Neural cell (in vitro differentiated cells): ENCODE results near the gene TMEM59.

Experiments used
- EP300 ChIP-seq: fragments of 450-650 bp; conservative IDR thresholded peaks from 2 replicates; pipeline ENCODE4 v1.6.1; 2014; ENCODE audit warnings: antibody characterized with exemption, mild to moderate bottlenecking, moderate library complexity; ENCODE audit not compliant: poor library complexity, severe bottlenecking
- EZH2 ChIP-seq: fragments of 200-600, 300-800 bp; shearing (Covaris generic), sonication (generic); IDR thresholded peaks from 2 replicates; pipeline ENCODE4 v1.6.1; 2014; ENCODE audit warnings: antibody characterized with exemption, low read length, borderline replicate concordance, mild to moderate bottlenecking; ENCODE audit not compliant: insufficient read depth, poor library complexity, severe bottlenecking
- MXI1 ChIP-seq: fragments of 450-650 bp; conservative IDR thresholded peaks from 2 replicates; pipeline ENCODE4 v1.6.1; 2014; ENCODE audit warnings: antibody characterized with exemption, mild to moderate bottlenecking; ENCODE audit not compliant: poor library complexity, severe bottlenecking
- POLR2AphosphoS5 ChIP-seq: IDR thresholded peaks from 2 replicates; pipeline ENCODE4 v1.6.1; 2012
- RAD21 ChIP-seq: fragments of 450-650 bp; conservative IDR thresholded peaks from 2 replicates; pipeline ENCODE4 v1.6.1; 2014; ENCODE audit warnings: antibody characterized with exemption, mild to moderate bottlenecking, moderate library complexity
- SMC3 ChIP-seq: fragments of 450-650 bp; conservative IDR thresholded peaks from 2 replicates; pipeline ENCODE4 v1.6.1; 2014; ENCODE audit warnings: antibody characterized with exemption, mild to moderate bottlenecking, moderate library complexity; ENCODE audit not compliant: poor library complexity
- TAF1 ChIP-seq: IDR thresholded peaks from 2 replicates; pipeline ENCODE4 v1.6.1; 2012; ENCODE audit warnings: low read depth
- TF ChIP-seq, protein P1 (sequence below): fragments of 450-650 bp; IDR thresholded peaks from 2 replicates; pipeline ENCODE4 v1.5.1; 2014; ENCODE audit warnings: antibody characterized with exemption, mild to moderate bottlenecking, moderate library complexity; ENCODE audit not compliant: poor library complexity, severe bottlenecking
- TF ChIP-seq, protein P2 (sequence below): IDR thresholded peaks from 2 replicates; pipeline ENCODE4 v1.6.1; 2012; ENCODE audit warnings: borderline replicate concordance

DNA sequence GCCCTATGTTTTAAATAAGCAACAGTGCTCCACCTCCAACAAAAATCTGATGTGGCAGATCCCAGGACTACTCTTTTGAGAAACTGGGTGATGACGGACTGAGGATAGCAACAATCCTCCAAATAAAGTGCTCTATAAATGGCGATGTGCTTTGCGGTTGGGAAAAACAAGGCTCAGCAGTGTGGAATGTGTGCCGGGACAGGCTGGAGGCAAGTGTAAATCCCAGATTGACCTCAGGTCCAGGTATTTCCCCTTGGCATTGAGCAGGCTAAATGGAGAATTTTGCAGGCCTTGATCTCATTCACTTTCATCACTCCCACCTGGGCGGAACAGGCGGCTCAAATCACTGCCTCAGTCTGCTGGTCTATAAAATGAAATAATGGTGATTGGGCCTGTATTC is 71.8 kb downstream of the TMEM59 start:
- TF ChIP-seq, protein P1, sequence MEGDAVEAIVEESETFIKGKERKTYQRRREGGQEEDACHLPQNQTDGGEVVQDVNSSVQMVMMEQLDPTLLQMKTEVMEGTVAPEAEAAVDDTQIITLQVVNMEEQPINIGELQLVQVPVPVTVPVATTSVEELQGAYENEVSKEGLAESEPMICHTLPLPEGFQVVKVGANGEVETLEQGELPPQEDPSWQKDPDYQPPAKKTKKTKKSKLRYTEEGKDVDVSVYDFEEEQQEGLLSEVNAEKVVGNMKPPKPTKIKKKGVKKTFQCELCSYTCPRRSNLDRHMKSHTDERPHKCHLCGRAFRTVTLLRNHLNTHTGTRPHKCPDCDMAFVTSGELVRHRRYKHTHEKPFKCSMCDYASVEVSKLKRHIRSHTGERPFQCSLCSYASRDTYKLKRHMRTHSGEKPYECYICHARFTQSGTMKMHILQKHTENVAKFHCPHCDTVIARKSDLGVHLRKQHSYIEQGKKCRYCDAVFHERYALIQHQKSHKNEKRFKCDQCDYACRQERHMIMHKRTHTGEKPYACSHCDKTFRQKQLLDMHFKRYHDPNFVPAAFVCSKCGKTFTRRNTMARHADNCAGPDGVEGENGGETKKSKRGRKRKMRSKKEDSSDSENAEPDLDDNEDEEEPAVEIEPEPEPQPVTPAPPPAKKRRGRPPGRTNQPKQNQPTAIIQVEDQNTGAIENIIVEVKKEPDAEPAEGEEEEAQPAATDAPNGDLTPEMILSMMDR, result no peak
- TF ChIP-seq EZH2 (no peak), POLR2AphosphoS5 (no peak), EP300 (no peak), TAF1 (no peak), MXI1 (no peak), RAD21 (no peak), SMC3 (no peak)
- TF ChIP-seq, protein P2, sequence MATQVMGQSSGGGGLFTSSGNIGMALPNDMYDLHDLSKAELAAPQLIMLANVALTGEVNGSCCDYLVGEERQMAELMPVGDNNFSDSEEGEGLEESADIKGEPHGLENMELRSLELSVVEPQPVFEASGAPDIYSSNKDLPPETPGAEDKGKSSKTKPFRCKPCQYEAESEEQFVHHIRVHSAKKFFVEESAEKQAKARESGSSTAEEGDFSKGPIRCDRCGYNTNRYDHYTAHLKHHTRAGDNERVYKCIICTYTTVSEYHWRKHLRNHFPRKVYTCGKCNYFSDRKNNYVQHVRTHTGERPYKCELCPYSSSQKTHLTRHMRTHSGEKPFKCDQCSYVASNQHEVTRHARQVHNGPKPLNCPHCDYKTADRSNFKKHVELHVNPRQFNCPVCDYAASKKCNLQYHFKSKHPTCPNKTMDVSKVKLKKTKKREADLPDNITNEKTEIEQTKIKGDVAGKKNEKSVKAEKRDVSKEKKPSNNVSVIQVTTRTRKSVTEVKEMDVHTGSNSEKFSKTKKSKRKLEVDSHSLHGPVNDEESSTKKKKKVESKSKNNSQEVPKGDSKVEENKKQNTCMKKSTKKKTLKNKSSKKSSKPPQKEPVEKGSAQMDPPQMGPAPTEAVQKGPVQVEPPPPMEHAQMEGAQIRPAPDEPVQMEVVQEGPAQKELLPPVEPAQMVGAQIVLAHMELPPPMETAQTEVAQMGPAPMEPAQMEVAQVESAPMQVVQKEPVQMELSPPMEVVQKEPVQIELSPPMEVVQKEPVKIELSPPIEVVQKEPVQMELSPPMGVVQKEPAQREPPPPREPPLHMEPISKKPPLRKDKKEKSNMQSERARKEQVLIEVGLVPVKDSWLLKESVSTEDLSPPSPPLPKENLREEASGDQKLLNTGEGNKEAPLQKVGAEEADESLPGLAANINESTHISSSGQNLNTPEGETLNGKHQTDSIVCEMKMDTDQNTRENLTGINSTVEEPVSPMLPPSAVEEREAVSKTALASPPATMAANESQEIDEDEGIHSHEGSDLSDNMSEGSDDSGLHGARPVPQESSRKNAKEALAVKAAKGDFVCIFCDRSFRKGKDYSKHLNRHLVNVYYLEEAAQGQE, result no peak
